IPS DF 6.9 (cell line): Measurements from ENCODE around the gene NTN3.
"Not testable (repeated sequence)": the region's sequence is repeated elsewhere in the genome, so short reads cannot be mapped to it uniquely, and the experiment has no call there.

Experiments used
- DNase-seq: peaks from one replicate; pipeline ENCODE4 v3.0.0-alpha.2; 2013; ENCODE audit warnings: low read depth, low spot score
- H3K27ac ChIP-seq: one replicate; pipeline ENCODE4 v1.5.1; 2013; ENCODE audit warnings: low read length, control low read depth
- H3K27me3 ChIP-seq: 2 replicates; pipeline ENCODE4 v1.6.1; 2013; ENCODE audit warnings: mild to moderate bottlenecking, low read length; ENCODE audit not compliant: control insufficient read depth, insufficient read depth
- H3K36me3 ChIP-seq: 2 replicates; pipeline ENCODE4 v1.6.1; 2013; ENCODE audit warnings: low read length; ENCODE audit not compliant: control insufficient read depth, insufficient read depth
- H3K4me1 ChIP-seq: 2 replicates; pipeline ENCODE4 v1.6.1; 2013; ENCODE audit warnings: low read length; ENCODE audit not compliant: control insufficient read depth, insufficient read depth
- H3K4me3 ChIP-seq: 2 replicates; pipeline ENCODE4 v1.5.1; 2013; ENCODE audit warnings: mild to moderate bottlenecking, low read length
- H3K9me3 ChIP-seq: 2 replicates; pipeline ENCODE4 v1.6.1; 2013; ENCODE audit warnings: low read length, inconsistent platforms; ENCODE audit not compliant: control insufficient read depth, insufficient read depth
- WGBS: extraction: QIAGEN DNeasy Blood & Tissue Kit; methylation state at CpG from one replicate; pipeline ENCODE4 v1.1.7; 2013; ENCODE audit warnings: mixed read lengths, missing lambda C conversion rate; ENCODE audit not compliant: insufficient read length, insufficient coverage; 5-methylcytosine and 5-hydroxymethylcytosine counted together

Gene NTN3

GRCh38 chr16:2479996-2480395 is 8.9 kb downstream of the NTN3 start:
- not testable (repeated sequence) for H3K27ac ChIP-seq, H3K27me3 ChIP-seq, DNase-seq, H3K4me3 ChIP-seq, H3K4me1 ChIP-seq, H3K36me3 ChIP-seq, H3K9me3 ChIP-seq
- WGBS = no CpG with 5 or more reads among the region's 10 CpGs

GRCh38 chr16:2480948-2481347 is 9.9 kb downstream of the NTN3 start:
- Histone ChIP-seq H3K27ac (no peak overlapping the region), H3K27me3 (no peaks in the 10 kb centered on the region), H3K36me3 (no peaks in the 10 kb centered on the region), H3K4me1 (no peaks in the 10 kb centered on the region; the same call in 1 of the 2 replicates), H3K4me3 (no peak overlapping the region), H3K9me3 (no peaks in the 10 kb centered on the region)
- no CpG with 5 or more reads among the region's 12 CpGs for WGBS
- no peak for DNase-seq

- no peak overlapping the region for H3K27ac ChIP-seq
- DNase-seq = no peak
- no CpG with 5 or more reads among the region's 7 CpGs for WGBS
- no peaks in the 10 kb centered on the region for H3K4me1 ChIP-seq
- no peak overlapping the region for H3K4me3 ChIP-seq
- no peaks in the 10 kb centered on the region for H3K36me3 ChIP-seq
- H3K27me3 ChIP-seq = no peaks in the 10 kb centered on the region
- no peaks in the 10 kb centered on the region for H3K9me3 ChIP-seq
These were observed 10.6 kb downstream of the NTN3 start for GRCh38 chr16:2481676-2482075.

GRCh38 chr16:2482249-2482648 is 11.2 kb downstream of the NTN3 start:
- WGBS = no CpG with 5 or more reads among the region's 13 CpGs
- DNase-seq = no peak
- no peaks in the 10 kb centered on the region for H3K4me1 ChIP-seq
- no peak overlapping the region for H3K27ac ChIP-seq
- no peaks in the 10 kb centered on the region for H3K27me3 ChIP-seq
- no peak overlapping the region for H3K4me3 ChIP-seq
- no peaks in the 10 kb centered on the region for H3K9me3 ChIP-seq
- H3K36me3 ChIP-seq = no peaks in the 10 kb centered on the region

- Histone ChIP-seq H3K36me3 (no peaks in the 10 kb centered on the region), H3K4me1 (no peaks in the 10 kb centered on the region), H3K4me3 (no peak overlapping the region), H3K9me3 (no peaks in the 10 kb centered on the region), H3K27ac (no peak overlapping the region), H3K27me3 (no peaks in the 10 kb centered on the region)
- DNase-seq = no peak
- no CpG with 5 or more reads among the region's 32 CpGs for WGBS
These were observed 11.8 kb downstream of the NTN3 start for GRCh38 chr16:2482708-2483534.

- Histone ChIP-seq H3K4me1 (no peaks in the 10 kb centered on the region), H3K27ac (no peak overlapping the region), H3K27me3 (no peaks in the 10 kb centered on the region), H3K4me3 (no peak overlapping the region), H3K9me3 (no peaks in the 10 kb centered on the region), H3K36me3 (no peaks in the 10 kb centered on the region)
- WGBS = no CpG with 5 or more reads among the region's 16 CpGs
- no peak for DNase-seq
These were observed 13.1 kb downstream of the NTN3 start for GRCh38 chr16:2483939-2484897.

- Histone ChIP-seq H3K27ac (no peak overlapping the region), H3K4me3 (no peak overlapping the region), H3K36me3 (no peaks in the 10 kb centered on the region), H3K4me1 (no peaks in the 10 kb centered on the region), H3K9me3 (no peaks in the 10 kb centered on the region), H3K27me3 (no peaks in the 10 kb centered on the region)
- no CpG with 5 or more reads among the region's 13 CpGs for WGBS
- DNase-seq = no peak
These were observed 13.9 kb downstream of the NTN3 start for GRCh38 chr16:2484898-2485508.

- Histone ChIP-seq H3K4me3 (no peak overlapping the region), H3K4me1 (no peaks in the 10 kb centered on the region), H3K36me3 (no peaks in the 10 kb centered on the region), H3K27me3 (no peaks in the 10 kb centered on the region), H3K27ac (no peak overlapping the region), H3K9me3 (no peaks in the 10 kb centered on the region)
- no peak for DNase-seq
- no CpG with 5 or more reads among the region's 33 CpGs for WGBS
These were observed 14.9 kb downstream of the NTN3 start for GRCh38 chr16:2485811-2486507.

- Histone ChIP-seq H3K36me3 (no peaks in the 10 kb centered on the region), H3K27me3 (no peaks in the 10 kb centered on the region), H3K27ac (no peak overlapping the region), H3K9me3 (no peaks in the 10 kb centered on the region), H3K4me1 (no peaks in the 10 kb centered on the region), H3K4me3 (no peak overlapping the region)
- DNase-seq = no peak
- WGBS = no CpG with 5 or more reads among the region's 29 CpGs
These were observed 15.8 kb downstream of the NTN3 start for GRCh38 chr16:2486645-2487516.
